Endothelial cell of umbilical vein (primary cell): ENCODE data around the gene TCHP. TPM values are rescaled to one million over a fixed set of nuclear protein-coding genes. Genes with fewer than 3 reads are reported as not detected.

Source experiments
- BruUV-seq: library from RNA; stranded (reverse); fragments of 400-500 nt; replicated peaks from 2 replicates; lab custom pipeline; 2021; lab: Mats Ljungman, UMichigan
- CTCF ChIA-PET: fragments of 300-600, 350-600 bp; sonication (Branson Sonifier 250); formaldehyde crosslinking; loops from one replicate; lab custom pipeline; 2021; ENCODE audit warnings: antibody characterized with exemption, inconsistent platforms; lab: Charles Lee
- POLR2A ChIA-PET: fragments of 300-600, 350-600 bp; sonication (Branson Sonifier 250); formaldehyde crosslinking; loops from one replicate; lab custom pipeline; 2021; ENCODE audit warnings: antibody characterized with exemption, inconsistent platforms; lab: Charles Lee
- DNase-seq: peaks from one replicate; pipeline ENCODE4 v3.0.0-alpha.2; 2011; ENCODE audit warnings: low read depth, low spot score
- FAIRE-seq: peaks from 2 replicates; lab custom pipeline; 2011; peaks lifted over from hg19 to GRCh38; lab: Jason Lieb, UNC
- H2AFZ ChIP-seq: 2 replicates; pipeline ENCODE4 v1.6.0; 2012; ENCODE audit warnings: low read depth, low read length, control low read depth, inconsistent platforms
- H3K27ac ChIP-seq: 2 replicates; pipeline ENCODE4 v1.5.1; 2011; ENCODE audit warnings: low read depth, mild to moderate bottlenecking, control low read depth, low read length, moderate library complexity; ENCODE audit not compliant: insufficient read depth
- H3K27me3 ChIP-seq, 2 experiments: 2 replicates each; pipeline versions ENCODE4 v1.6.0 to v1.6.1; 2011; ENCODE audit warnings: low read length in 2 of 2, mixed read lengths in 1 of 2; ENCODE audit not compliant: control insufficient read depth in 2 of 2, insufficient read depth in 2 of 2
- H3K36me3 ChIP-seq, 2 experiments: 2 replicates in 1 of 2; 3 replicates in 1 of 2; pipeline ENCODE4 v1.5.1; 2011; ENCODE audit warnings: low read length in 2 of 2, mild to moderate bottlenecking in 1 of 2, moderate library complexity in 1 of 2; ENCODE audit not compliant: control insufficient read depth in 2 of 2, insufficient read depth in 2 of 2; ENCODE audit errors: extremely low read depth in 1 of 2
- H3K4me1 ChIP-seq: 3 replicates; pipeline ENCODE4 v1.5.1; 2011; ENCODE audit warnings: mild to moderate bottlenecking, low read length; ENCODE audit not compliant: control insufficient read depth, insufficient read depth; ENCODE audit errors: extremely low read depth
- H3K4me2 ChIP-seq: 2 replicates; pipeline ENCODE4 v1.6.1; 2011; ENCODE audit warnings: low read length, control low read depth, mixed read lengths; ENCODE audit not compliant: insufficient read depth
- H3K4me3 ChIP-seq, 3 experiments: fragments of 200-600 bp in 1 of 3; sonication (generic), shearing (Covaris generic) in 1 of 3; replicated peaks in 1 of 3; 2 replicates each; pipeline ENCODE4 v1.5.1; 2011 to 2016; ENCODE audit warnings: control low read depth in 3 of 3, low read length in 3 of 3, mild to moderate bottlenecking in 2 of 3, inconsistent platforms in 1 of 3, low read depth in 1 of 3, moderate library complexity in 1 of 3; ENCODE audit not compliant: insufficient read depth in 1 of 3
- H3K79me2 ChIP-seq: 2 replicates; pipeline ENCODE4 v1.6.0; 2012; ENCODE audit warnings: low read length, inconsistent platforms; ENCODE audit not compliant: control insufficient read depth, insufficient read depth
- H3K9ac ChIP-seq: replicated peaks from 2 replicates; pipeline ENCODE3; 2011; ENCODE audit warnings: low read length, control low read depth; ENCODE audit not compliant: insufficient read depth; ENCODE audit errors: extremely low read depth
- H3K9me1 ChIP-seq: replicated peaks from 3 replicates; pipeline ENCODE4 v1.6.0; 2011; ENCODE audit warnings: mild to moderate bottlenecking, low read length; ENCODE audit not compliant: control insufficient read depth, insufficient read depth; ENCODE audit errors: extremely low read depth
- H3K9me3 ChIP-seq: replicated peaks from 2 replicates; pipeline ENCODE4 v1.5.1; 2012; ENCODE audit warnings: low read length, inconsistent platforms; ENCODE audit not compliant: control insufficient read depth, insufficient read depth
- H4K20me1 ChIP-seq: replicated peaks from 2 replicates; pipeline ENCODE3; 2011; ENCODE audit warnings: mild to moderate bottlenecking, low read length; ENCODE audit not compliant: control insufficient read depth, insufficient read depth; ENCODE audit errors: extremely low read depth
- CTCF ChIP-seq, 2 donors: IDR thresholded peaks; 1 replicate in 1 of 2; 2 replicates in 1 of 2; pipeline ENCODE4 v1.5.1; 2011; ENCODE audit warnings: low read length in 2 of 2, mild to moderate bottlenecking in 2 of 2, moderate library complexity in 2 of 2, control low read depth in 1 of 2, inconsistent platforms in 1 of 2, low read depth in 1 of 2; ENCODE audit not compliant: insufficient read depth in 1 of 2; ENCODE audit errors: extremely low read depth in 1 of 2
- EZH2 ChIP-seq: IDR thresholded peaks from 2 replicates; pipeline ENCODE4 v1.6.1; 2012; ENCODE audit warnings: borderline replicate concordance, low read depth, mild to moderate bottlenecking, moderate library complexity, low read length, inconsistent platforms; ENCODE audit not compliant: severe bottlenecking
- GATA2 ChIP-seq: IDR thresholded peaks from 2 replicates; pipeline ENCODE4 v1.7.0; 2011; ENCODE audit warnings: low read depth, mild to moderate bottlenecking, moderate library complexity, mixed read lengths, low read length; ENCODE audit not compliant: insufficient read length, insufficient read depth
- JUN ChIP-seq: IDR thresholded peaks from 2 replicates; pipeline ENCODE4 v1.6.1; 2011; ENCODE audit warnings: borderline replicate concordance, low read depth; ENCODE audit not compliant: insufficient read length, insufficient read depth
- MYC ChIP-seq: IDR thresholded peaks from one replicate; pipeline ENCODE4 v1.6.1; 2011; ENCODE audit warnings: mild to moderate bottlenecking, low read depth, low read length
- POLR2A ChIP-seq: IDR thresholded peaks from 2 replicates; pipeline ENCODE4 v1.6.1; 2012; ENCODE audit warnings: low read depth, mild to moderate bottlenecking, control low read depth, low read length
- POLR2AphosphoS5 ChIP-seq: IDR thresholded peaks from 2 replicates; pipeline ENCODE4 v1.6.1; 2012; ENCODE audit warnings: low read depth, mild to moderate bottlenecking, control low read depth, low read length, moderate library complexity; ENCODE audit not compliant: insufficient read depth
- dilution Hi-C: fragments of 300-500 bp; cut with MboI; formaldehyde crosslinking; loops from one replicate; pipeline ENCODE4 v1.15.0; 2019; ENCODE audit warnings: low sequenced_read_pairs; ENCODE audit not compliant: extremely low pct_ligation_motif_present
- intact Hi-C: fragments of 100-400 bp; cut with micrococcal nuclease; formaldehyde crosslinking; loops from one replicate; pipeline ENCODE4 v1.10.0; 2022
- polyA plus RNA-seq, 4 experiments: library from polyadenylated mRNA; depleted of rRNA in 3 of 4; stranded (reverse) in 3 of 4; unstranded in 1 of 4; fragments of >200 nt; gene quantifications; 2 replicates each; pipeline versions ENCODE4 v1.2.1 to v1.2.3, GENCODE V29; 2011 to 2012; ENCODE audit warnings: missing spikeins in 1 of 4
- total RNA-seq: library from RNA; stranded (reverse); gene quantifications from 2 replicates; pipeline ENCODE4 v1.2.3, GENCODE V29; 2021

Gene TCHP
- total and polyA plus RNA-seq, 2 donors (not counting 3 experiments of a cell fraction or from before 2014, with no cell fraction given): 12.9 to 24.3 TPM

GRCh38 chr12:109905301-109905700 lies 5.2 kb downstream of the TCHP start:
- dilution Hi-C loops (no loop called here), intact Hi-C loops (no loop called here)
- no peaks in the 10 kb centered on the region for H3K9me3 ChIP-seq
- no peaks in the 10 kb centered on the region for H4K20me1 ChIP-seq
- H2AFZ ChIP-seq: no peak overlapping the region
- no peak overlapping the region for H3K4me2 ChIP-seq
- FAIRE-seq: no peak
- H3K9ac ChIP-seq: no peak overlapping the region
- POLR2A ChIA-PET: no interaction called here
- DNase-seq: no peak
- H3K79me2 ChIP-seq: peaks cover 19% of the 10 kb centered on the region
- H3K27ac ChIP-seq: no peak overlapping the region
- no TSS peak for BruUV-seq
- TF ChIP-seq CTCF (IDR thresholded peaks at IDR 0.05; ENCODE audit: extremely low read depth in 1 of 2, insufficient read depth in 1 of 2, low read depth in 1 of 2, low read length in 2 of 2): no peak
- no peak for TF ChIP-seq GATA2
- TF ChIP-seq EZH2: no peak
- no peak for TF ChIP-seq POLR2AphosphoS5
- no peak for TF ChIP-seq POLR2A
- TF ChIP-seq JUN: no peak
- TF ChIP-seq MYC: no peak
- no peaks in the 10 kb centered on the region for H3K27me3 ChIP-seq
- no peak overlapping the region for H3K4me3 ChIP-seq
- H3K9me1 ChIP-seq: no peaks in the 10 kb centered on the region
- peaks cover 6% of the 10 kb centered on the region for H3K4me1 ChIP-seq
- CTCF ChIA-PET: no interaction called here
- H3K36me3 ChIP-seq: peaks cover 24 to 27% of the 10 kb centered on the region in 2 experiments
